Ovary (tissue), 9 donors: ENCODE results near the gene RPGRIP1L. TPM values are rescaled to one million over a fixed set of nuclear protein-coding genes. Genes with fewer than 3 reads are reported as not detected.

Experiments used
- DNase-seq, 5 donors: peaks; one replicate each; pipeline ENCODE4 v3.0.0-alpha.2; 2019 to 2020
- H3K27ac ChIP-seq, 2 donors: fragments of 200-600 bp; one replicate each; pipeline versions ENCODE4 v1.5.1 to v1.8.0; 2019 to 2022
- H3K27me3 ChIP-seq: fragments of 200-600 bp; one replicate; pipeline ENCODE4 v1.8.0; 2022
- H3K36me3 ChIP-seq: fragments of 200-600 bp; sonication (generic); one replicate; pipeline ENCODE4 v1.5.1; 2019
- H3K4me1 ChIP-seq: one replicate; pipeline ENCODE4 v1.8.1; 2013; ENCODE audit warnings: mild to moderate bottlenecking, moderate library complexity; ENCODE audit not compliant: insufficient read depth
- H3K4me3 ChIP-seq: fragments of 200-600 bp; sonication (generic); one replicate; pipeline ENCODE4 v1.5.1; 2017
- H3K9me3 ChIP-seq, 2 donors: fragments of 200-600 bp in 1 of 2; sonication (generic) in 1 of 2; one replicate each; pipeline versions ENCODE4 v1.5.1 to v1.8.1; 2013 to 2019; ENCODE audit warnings: mild to moderate bottlenecking in 1 of 2, moderate library complexity in 1 of 2
- CTCF ChIP-seq, 3 donors: fragments of 450-650 bp in 2 of 3; fragments of 200-600 bp in 1 of 3; IDR thresholded peaks; one replicate each; pipeline versions ENCODE4 v1.5.1 to v1.8.0; 2016 to 2022; ENCODE audit warnings: antibody characterized with exemption in 3 of 3, mild to moderate bottlenecking in 1 of 3
- EP300 ChIP-seq: sonication (generic); formaldehyde crosslinking; IDR thresholded peaks from one replicate; pipeline ENCODE4 v1.6.1; 2017; ENCODE audit warnings: antibody characterized with exemption
- POLR2A ChIP-seq: fragments of 450-650 bp; IDR thresholded peaks from one replicate; pipeline ENCODE4 v1.6.1; 2017; ENCODE audit warnings: antibody characterized with exemption, mild to moderate bottlenecking, moderate library complexity
- WGBS, 3 donors: extraction: QIAGEN DNeasy Blood & Tissue Kit in 1 of 3; methylation state at CpG; one replicate each; pipeline versions ENCODE4 v1.1.5 to v1.1.7; 2013 to 2017; 5-methylcytosine and 5-hydroxymethylcytosine counted together
- intact Hi-C, 4 donors: fragments of 100-400 bp; cut with DNase I; formaldehyde crosslinking; loops; one replicate each; pipeline versions ENCODE4 v1.11.0 to v1.15.1; 2022 to 2023
- polyA plus RNA-seq, 2 donors: library from polyadenylated mRNA; stranded (reverse); fragments of 200-250 nt in 1 of 2; fragments of 350-450 nt in 1 of 2; fragmentation: Illumina TruSeq in 1 of 2; extraction: RNeasy Lipid Tissue Mini Kit (QIAGEN cat#74804) in 1 of 2; gene quantifications; one replicate each; pipeline ENCODE4 v1.2.3, GENCODE V29; 2013 to 2014
- total RNA-seq, 7 donors: library from RNA; depleted of rRNA in 2 of 7; stranded (reverse); fragments of >200 nt in 2 of 7; fragmentation: NEBNext Ultra II Directional in 3 of 7; extraction: Animal tissue kit (Norgen Biotek cat#: 25700) in 3 of 7; gene quantifications; one replicate each; pipeline versions ENCODE4 v1.1.0 to v1.2.4, GENCODE V29; 2016 to 2023
- donor health status: DM: no; HTN: no; CAD: no; lungs with moderate emphysema.
- donor health status: DM: no; HTN: no; CAD: no.
- donor health status: Bipolar disorder and iron deficiency.
- donor health status: DM: yes; HTN: yes; CAD: no.
- donor health status: DM: no; HTN: no; CAD: no.
- donor health status: DM: yes; HTN: yes; CAD: no.

Gene RPGRIP1L
- total and polyA plus RNA-seq, 9 donors: 1.7 to 12.1 (median 7.7) TPM

GRCh38 chr16:53599548-53599947 lies 104.1 kb downstream of the RPGRIP1L start:
- Histone ChIP-seq H3K27ac (no peak overlapping the region), H3K9me3 (no peaks in the 10 kb centered on the region), H3K4me1 (no peaks in the 10 kb centered on the region), H3K27me3 (no peaks in the 10 kb centered on the region), H3K36me3 (no peaks in the 10 kb centered on the region), H3K4me3 (no peak overlapping the region)
- intact Hi-C loops: no loop called here
- TF ChIP-seq EP300 (no peak), POLR2A (no peak), CTCF (IDR thresholded peaks at IDR 0.05) (no peak)
- 88 to 96% (median 88%) methylated on average over 5 of the region's 5 CpGs for WGBS, 3 donors
- DNase-seq: no peak

DNA sequence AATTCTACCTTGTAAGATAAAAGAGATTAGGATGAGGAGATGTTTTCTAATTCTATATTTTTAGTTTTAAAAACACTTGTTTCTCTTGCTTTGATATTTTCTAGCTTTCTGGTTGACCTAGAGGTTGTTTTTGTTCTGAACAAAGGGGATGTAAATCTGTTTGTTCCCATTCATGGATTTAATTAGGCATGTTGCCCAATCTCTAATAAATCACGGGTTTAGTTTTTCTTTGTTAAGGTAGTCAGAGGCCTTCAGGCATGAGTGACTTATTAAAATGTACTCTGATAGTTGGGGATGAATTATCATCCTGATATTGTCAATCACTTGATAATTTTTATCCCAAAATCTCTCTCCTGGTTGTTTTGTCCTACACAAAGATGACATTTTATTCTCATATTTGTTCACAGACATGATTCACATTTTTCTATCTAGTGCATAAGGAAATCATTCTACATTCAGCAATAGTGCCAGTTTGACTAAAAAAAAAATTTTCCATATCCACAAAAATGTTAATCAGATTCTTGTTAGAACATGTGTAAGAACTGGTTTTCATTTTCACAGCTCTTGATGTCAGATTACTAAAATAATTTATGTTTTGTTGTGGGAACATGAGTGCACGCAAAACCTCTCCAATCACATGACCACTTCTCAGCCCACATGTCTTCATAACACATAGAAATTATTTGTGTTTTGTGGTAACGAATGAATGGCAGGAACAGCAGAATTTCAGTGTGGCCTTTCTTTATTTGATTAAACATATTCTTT lies 105.0 kb downstream of the RPGRIP1L start:
- Histone ChIP-seq H3K27ac (no peak overlapping the region), H3K4me1 (no peaks in the 10 kb centered on the region), H3K4me3 (no peak overlapping the region), H3K9me3 (no peaks in the 10 kb centered on the region), H3K36me3 (no peaks in the 10 kb centered on the region), H3K27me3 (no peaks in the 10 kb centered on the region)
- TF ChIP-seq POLR2A (no peak), EP300 (no peak), CTCF (IDR thresholded peaks at IDR 0.05) (no peak)
- intact Hi-C loops: no loop called here
- DNase-seq: no peak
- 78 to 84% (median 80%) methylated on average over 3 of the region's 3 CpGs for WGBS, 3 donors

DNA sequence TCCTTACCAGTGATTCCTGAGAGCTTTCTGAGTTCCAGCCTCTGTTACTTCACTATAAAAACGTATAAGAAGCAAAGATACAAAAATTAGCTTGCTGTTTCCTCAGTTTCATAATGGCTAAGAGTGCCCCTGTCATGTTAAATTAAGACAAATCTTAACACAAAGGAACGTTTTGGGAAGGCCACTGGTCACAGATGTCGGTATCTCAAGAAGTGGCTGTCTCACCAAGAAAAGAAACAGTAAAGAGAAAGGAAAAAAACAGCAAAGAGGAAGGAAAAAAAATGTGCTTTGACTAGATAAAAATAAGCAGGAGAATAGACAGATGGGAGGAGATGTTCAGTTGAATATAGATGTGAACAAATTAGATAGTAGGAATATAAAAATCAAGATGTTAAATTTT lies 105.9 kb downstream of the RPGRIP1L start:
- no peak for DNase-seq
- TF ChIP-seq EP300 (no peak), POLR2A (no peak), CTCF (IDR thresholded peaks at IDR 0.05) (no peak)
- H3K36me3 ChIP-seq: no peaks in the 10 kb centered on the region
- H3K9me3 ChIP-seq: no peaks in the 10 kb centered on the region
- H3K27me3 ChIP-seq: no peaks in the 10 kb centered on the region
- no peak overlapping the region for H3K4me3 ChIP-seq
- H3K4me1 ChIP-seq: no peaks in the 10 kb centered on the region
- 59 to 74% (median 71%) methylated on average over 3 of the region's 3 CpGs for WGBS, 3 donors
- intact Hi-C loops: no loop called here
- no peak overlapping the region for H3K27ac ChIP-seq

DNA sequence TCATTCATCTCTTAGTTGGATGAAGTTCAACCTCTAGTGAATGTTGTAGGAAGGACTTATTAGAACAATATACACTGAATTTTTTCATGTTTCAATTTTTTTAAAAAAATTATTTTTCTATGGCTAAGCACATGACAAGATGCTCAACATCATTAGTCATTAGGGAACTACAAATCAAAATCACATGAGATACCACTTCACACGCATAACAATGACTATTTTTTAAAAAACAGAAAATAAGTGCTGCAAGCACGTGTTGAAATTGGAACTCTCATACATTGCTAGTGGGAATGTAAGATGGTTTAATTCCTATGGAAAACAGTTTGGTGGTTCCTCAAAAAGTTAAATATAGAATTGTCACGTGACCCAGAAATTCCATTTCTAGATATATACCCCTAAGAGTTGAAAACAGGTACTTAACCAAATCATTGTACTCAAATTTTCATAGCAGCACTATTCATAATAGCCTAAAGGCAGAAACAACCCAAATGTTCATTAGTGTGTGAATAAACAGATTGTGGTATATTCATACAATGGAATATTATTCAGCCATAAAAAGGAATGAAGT lies 115.5 kb downstream of the RPGRIP1L start:
- intact Hi-C loops: no loop called here
- Histone ChIP-seq H3K36me3 (no peaks in the 10 kb centered on the region), H3K4me3 (no peak overlapping the region), H3K27me3 (no peaks in the 10 kb centered on the region), H3K9me3 (peaks cover 0 to 6% of the 10 kb centered on the region in 2 donors), H3K4me1 (no peaks in the 10 kb centered on the region), H3K27ac (no peak overlapping the region)
- no peak for DNase-seq
- WGBS, 3 donors: 83 to 91% (median 86%) methylated on average over 3 of the region's 3 CpGs
- no peak for TF ChIP-seq POLR2A
- no peak for TF ChIP-seq CTCF (IDR thresholded peaks at IDR 0.05)
- no peak for TF ChIP-seq EP300
